Lung (tissue), 12 donors: Measurements from ENCODE around the gene CMTM7. TPM values are rescaled to one million over a fixed set of nuclear protein-coding genes. Genes with fewer than 3 reads are reported as not detected.
"Not testable (repeated sequence)": the region's sequence is repeated elsewhere in the genome, so short reads cannot be mapped to it uniquely, and the experiment has no call there.

Experiments
- ATAC-seq: fragments of 200-7000 bp; cut with Tn5 transposase; one replicate; pipeline ENCODE4 v1.9.1; 2020; ENCODE audit warnings: moderate number of reproducible peaks; ENCODE audit not compliant: insufficient read depth, low FRiP score
- DNase-seq, 3 donors: peaks; one replicate each; pipeline ENCODE4 v3.0.0-alpha.2; 2013 to 2017
- H3K27ac ChIP-seq, 2 donors: one replicate each; pipeline ENCODE4 v1.5.1; 2013; ENCODE audit warnings: mild to moderate bottlenecking in 2 of 2, moderate library complexity in 2 of 2, control low read depth in 1 of 2, inconsistent platforms in 1 of 2, low read depth in 1 of 2, low read length in 1 of 2
- H3K27me3 ChIP-seq, 3 donors: one replicate each; pipeline ENCODE4 v1.5.1; 2013; ENCODE audit warnings: low read length in 2 of 3; ENCODE audit not compliant: control insufficient read depth in 3 of 3, insufficient read depth in 3 of 3
- H3K36me3 ChIP-seq, 4 donors: one replicate each; pipeline ENCODE4 v1.5.1; 2013; ENCODE audit warnings: low read length in 4 of 4, mild to moderate bottlenecking in 1 of 4, moderate library complexity in 1 of 4; ENCODE audit not compliant: control insufficient read depth in 4 of 4, insufficient read depth in 4 of 4
- H3K4me1 ChIP-seq, 5 donors: one replicate each; pipeline ENCODE4 v1.5.1; 2013; ENCODE audit warnings: low read length in 5 of 5, mild to moderate bottlenecking in 2 of 5, moderate library complexity in 1 of 5; ENCODE audit not compliant: control insufficient read depth in 5 of 5, insufficient read depth in 5 of 5
- H3K4me3 ChIP-seq: one replicate; pipeline ENCODE4 v1.5.1; 2013; ENCODE audit warnings: mild to moderate bottlenecking, control low read depth, moderate library complexity
- H3K9ac ChIP-seq, 2 donors: one replicate each; pipeline ENCODE4 v1.5.1; 2013; ENCODE audit warnings: low read length in 2 of 2, control low read depth in 1 of 2; ENCODE audit not compliant: insufficient read depth in 1 of 2
- H3K9me3 ChIP-seq, 4 donors: one replicate each; pipeline ENCODE4 v1.5.1; 2013; ENCODE audit warnings: low read length in 3 of 4, mild to moderate bottlenecking in 1 of 4, moderate library complexity in 1 of 4; ENCODE audit not compliant: control insufficient read depth in 4 of 4, insufficient read depth in 3 of 4
- CTCF ChIP-seq: IDR thresholded peaks from 2 replicates; pipeline ENCODE4 v1.5.1; 2012; ENCODE audit warnings: mild to moderate bottlenecking; ENCODE audit errors: control extremely low read depth, extremely low read depth
- WGBS, 2 donors: extraction: QIAGEN DNeasy Blood & Tissue Kit; methylation state at CpG; one replicate each; pipeline ENCODE4 v1.1.7; 2013; 5-methylcytosine and 5-hydroxymethylcytosine counted together
- polyA plus RNA-seq, 2 donors: library from polyadenylated mRNA; stranded (reverse); fragments of 200-250 nt; gene quantifications; one replicate each; pipeline ENCODE4 v1.2.1, GENCODE V29; 2013
- total RNA-seq, 2 donors: library from RNA; depleted of rRNA in 1 of 2; stranded (reverse); fragments of >200 nt in 1 of 2; gene quantifications; one replicate each; pipeline ENCODE4 v1.2.1, GENCODE V29; 2014 to 2021
- donor health status: control.
- donor health status: control.
- donor health status: Bipolar disorder and iron deficiency.
- donor health status: healthy.
- donor health status: DM: yes; HTN: yes; CAD: no.

Gene CMTM7
- total and polyA plus RNA-seq, 4 donors: 33.1 to 46.8 (median 43.8) TPM

- TF ChIP-seq CTCF: no peak
- Histone ChIP-seq H3K4me1 (peaks cover 0 to 8% (median 0%) of the 10 kb centered on the region in 5 donors), H3K36me3 (peaks cover 0 to 1% (median 0%) of the 10 kb centered on the region in 4 donors), H3K9me3 (peaks cover 0 to 2% (median 0%) of the 10 kb centered on the region in 4 donors), H3K4me3 (no peak overlapping the region), H3K27me3 (no peaks in the 10 kb centered on the region), H3K27ac (no peak overlapping the region), H3K9ac (no peak overlapping the region)
- 92 to 96% methylated on average over 4 of the region's 4 CpGs for WGBS, 2 donors
- DNase-seq (no peak), ATAC-seq (no peak)
Measured at GRCh38 chr3:32436816-32437189, 45.1 kb downstream of the CMTM7 start.

GRCh38 chr3:32437896-32438295 is 46.2 kb downstream of the CMTM7 start:
- Histone ChIP-seq H3K36me3 (peaks cover 0 to 3% (median under 1%) of the 10 kb centered on the region in 4 donors), H3K27ac (no peak overlapping the region), H3K9ac (no peak overlapping the region), H3K27me3 (no peaks in the 10 kb centered on the region), H3K9me3 (peaks cover 0 to 2% (median 0%) of the 10 kb centered on the region in 4 donors), H3K4me1 (peaks cover 0 to 8% (median 0%) of the 10 kb centered on the region in 5 donors), H3K4me3 (no peak overlapping the region)
- TF ChIP-seq CTCF: no peak
- WGBS, 2 donors: 94 to 95% methylated on average over 7 of the region's 7 CpGs
- DNase-seq: no peak
- no peak for ATAC-seq

GRCh38 chr3:32438596-32439344 is 47.1 kb downstream of the CMTM7 start:
- 67 to 72% methylated on average over 10 of the region's 10 CpGs for whole genome bisulfite sequencing, 2 donors
- H3K4me3 ChIP-seq: no peak overlapping the region
- H3K9me3 ChIP-seq: peaks cover 0 to 2% (median 0%) of the 10 kb centered on the region in 4 donors
- DNase-seq (no peak), ATAC-seq (no peak)
- no peaks in the 10 kb centered on the region for H3K27me3 ChIP-seq
- TF ChIP-seq CTCF: no peak
- peaks cover 0 to 8% (median 0%) of the 10 kb centered on the region in 5 donors for H3K4me1 ChIP-seq
- no peak overlapping the region for H3K9ac ChIP-seq
- H3K27ac ChIP-seq: peak overlapping the region in 1 of 2 donors; percentile 4
- H3K36me3 ChIP-seq: peaks cover 0 to 5% (median 2%) of the 10 kb centered on the region in 4 donors

- H3K27me3 ChIP-seq, H3K4me3 ChIP-seq, H3K9me3 ChIP-seq, ATAC-seq, H3K27ac ChIP-seq, H3K9ac ChIP-seq, H3K4me1 ChIP-seq, H3K36me3 ChIP-seq, DNase-seq: not testable (repeated sequence)
- WGBS, 2 donors: 96 to 97% methylated on average over 4 of the region's 4 CpGs
Measured at GRCh38 chr3:32439421-32439820, 47.8 kb downstream of the CMTM7 start.
